Common myeloid progenitor, CD34-positive (primary cell): ENCODE data around the gene RNU7-1.

ENCODE experiments used
- CTCF ChIA-PET: fragments of 350-600 bp; sonication (Branson Sonifier 250); formaldehyde crosslinking; loops from one replicate; lab custom pipeline; 2021; ENCODE audit warnings: antibody characterized with exemption; lab: Charles Lee
- POLR2A ChIA-PET: fragments of 350-600 bp; sonication (Branson Sonifier 250); formaldehyde crosslinking; loops from one replicate; lab custom pipeline; 2021; ENCODE audit warnings: antibody characterized with exemption; lab: Charles Lee
- DNase-seq, 3 donors: peaks; one replicate each; pipeline versions ENCODE4 v3.0.0 to v3.0.0-alpha.2; 2013
- H3K27ac ChIP-seq, 2 experiments: 1 replicate in 1 of 2; 2 replicates in 1 of 2; pipeline ENCODE4 v1.7.0; 2013; ENCODE audit warnings: inconsistent platforms in 2 of 2, low read length in 2 of 2, mild to moderate bottlenecking in 2 of 2, low read depth in 1 of 2, moderate library complexity in 1 of 2; ENCODE audit not compliant: severe bottlenecking in 2 of 2, insufficient read depth in 1 of 2, poor library complexity in 1 of 2
- H3K27me3 ChIP-seq, 5 experiments: replicated peaks in 2 of 5; 1 replicate in 3 of 5; 2 replicates in 2 of 5; pipeline versions ENCODE4 v1.6.1 to v1.7.0; 2013; ENCODE audit warnings: low read length in 4 of 5, mild to moderate bottlenecking in 2 of 5, moderate library complexity in 2 of 5, inconsistent platforms in 1 of 5; ENCODE audit not compliant: insufficient read depth in 5 of 5, control insufficient read depth in 4 of 5
- H3K36me3 ChIP-seq, 4 experiments: 1 replicate in 2 of 4; 2 replicates in 2 of 4; pipeline versions ENCODE4 v1.6.1 to v1.7.0; 2013; ENCODE audit warnings: low read length in 3 of 4, control low read depth in 1 of 4, mild to moderate bottlenecking in 1 of 4; ENCODE audit not compliant: control insufficient read depth in 4 of 4, insufficient read depth in 4 of 4
- H3K4me1 ChIP-seq, 4 experiments: 1 replicate in 3 of 4; 2 replicates in 1 of 4; pipeline versions ENCODE4 v1.6.1 to v1.7.1; 2013; ENCODE audit warnings: low read length in 3 of 4, mild to moderate bottlenecking in 3 of 4, control low read depth in 1 of 4, inconsistent platforms in 1 of 4, moderate library complexity in 1 of 4; ENCODE audit not compliant: control insufficient read depth in 4 of 4, insufficient read depth in 4 of 4; ENCODE audit errors: control extremely low read depth in 1 of 4
- H3K4me3 ChIP-seq, 7 experiments: 1 replicate in 4 of 7; 2 replicates in 3 of 7; pipeline versions ENCODE4 v1.5.1 to v1.7.0; 2013; ENCODE audit warnings: mild to moderate bottlenecking in 7 of 7, low read length in 6 of 7, moderate library complexity in 6 of 7, inconsistent platforms in 2 of 7, low read depth in 2 of 7, control low read depth in 1 of 7; ENCODE audit not compliant: insufficient read depth in 4 of 7, control insufficient read depth in 1 of 7; ENCODE audit errors: extremely low read depth in 1 of 7
- H3K9me3 ChIP-seq, 5 experiments: 1 replicate in 4 of 5; 2 replicates in 1 of 5; pipeline versions ENCODE4 v1.6.1 to v1.7.1; 2013; ENCODE audit warnings: low read length in 4 of 5, mild to moderate bottlenecking in 2 of 5, inconsistent platforms in 1 of 5, low read depth in 1 of 5, moderate library complexity in 1 of 5; ENCODE audit not compliant: control insufficient read depth in 4 of 5, insufficient read depth in 2 of 5; ENCODE audit errors: control extremely low read depth in 1 of 5
- WGBS: methylation state at CpG from one replicate; pipeline ENCODE4 v1.1.5; 2013; ENCODE audit not compliant: insufficient coverage; 5-methylcytosine and 5-hydroxymethylcytosine counted together

Gene RNU7-1

DNA sequence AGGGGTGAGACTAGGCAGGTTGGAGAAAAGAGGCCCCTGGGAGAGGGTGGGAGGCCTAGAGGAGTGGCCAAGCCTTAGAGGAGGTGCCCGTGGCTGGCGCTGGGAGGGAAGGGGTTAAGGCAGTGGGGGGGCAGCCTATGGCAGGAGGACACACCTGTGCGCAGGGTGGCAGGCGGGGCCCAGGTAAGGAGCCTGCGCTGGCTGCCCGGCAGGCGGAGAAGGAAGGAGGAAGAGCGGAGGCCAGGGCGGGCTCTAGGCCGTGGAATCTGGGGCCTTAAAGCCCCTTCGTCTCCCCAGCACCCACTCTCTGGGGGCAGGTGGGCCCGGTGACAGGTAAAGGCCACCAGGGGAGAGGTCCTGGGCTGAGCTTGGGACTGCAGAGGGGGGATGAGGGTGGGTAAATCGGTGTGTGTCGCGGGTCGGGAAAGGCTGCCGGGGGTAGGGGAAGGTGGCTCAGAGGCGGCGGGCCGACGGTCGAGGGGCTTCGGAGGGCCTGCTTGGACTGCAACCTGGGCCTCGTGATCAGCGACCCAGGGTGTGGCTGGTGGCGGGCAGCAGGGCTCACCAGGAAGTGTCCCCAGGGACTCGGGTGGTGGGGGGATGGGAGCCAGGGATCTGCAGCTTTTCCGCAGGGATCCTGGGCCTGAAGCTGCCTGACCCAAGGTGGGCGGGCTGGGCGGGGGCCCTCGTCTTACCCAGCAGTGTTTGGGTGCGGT is 19.6 kb downstream of the RNU7-1 start:
- Histone ChIP-seq H3K36me3 (peaks cover 16 to 69% (median 35%) of the 10 kb centered on the region in 4 experiments), H3K27me3 (no peaks in the 10 kb centered on the region), H3K4me1 (peaks cover 5 to 68% (median 59%) of the 10 kb centered on the region in 4 experiments), H3K27ac (peak overlapping the region in 1 of 2 experiments; percentile 73), H3K9me3 (no peaks in the 10 kb centered on the region), H3K4me3 (no peak overlapping the region)
- POLR2A ChIA-PET, result interaction anchor here (2.8 to 3.9 kb wide), 2 partner anchors 19 kb away, joined by 42 read pairs; partner anchors contain the start of genes C12orf57 and RNU7-1
- WGBS, result 90% methylated on average over 14 of the region's 32 CpGs
- DNase-seq, result no peak
- CTCF ChIA-PET, result interaction anchor here (1.5 to 13.5 kb wide), 7 partner anchors 9 to 148 kb away, joined by 5 to 441 read pairs (median 12); partner anchors contain the start of genes C12orf57, PTPN6, RNU7-1 and SPSB2

DNA sequence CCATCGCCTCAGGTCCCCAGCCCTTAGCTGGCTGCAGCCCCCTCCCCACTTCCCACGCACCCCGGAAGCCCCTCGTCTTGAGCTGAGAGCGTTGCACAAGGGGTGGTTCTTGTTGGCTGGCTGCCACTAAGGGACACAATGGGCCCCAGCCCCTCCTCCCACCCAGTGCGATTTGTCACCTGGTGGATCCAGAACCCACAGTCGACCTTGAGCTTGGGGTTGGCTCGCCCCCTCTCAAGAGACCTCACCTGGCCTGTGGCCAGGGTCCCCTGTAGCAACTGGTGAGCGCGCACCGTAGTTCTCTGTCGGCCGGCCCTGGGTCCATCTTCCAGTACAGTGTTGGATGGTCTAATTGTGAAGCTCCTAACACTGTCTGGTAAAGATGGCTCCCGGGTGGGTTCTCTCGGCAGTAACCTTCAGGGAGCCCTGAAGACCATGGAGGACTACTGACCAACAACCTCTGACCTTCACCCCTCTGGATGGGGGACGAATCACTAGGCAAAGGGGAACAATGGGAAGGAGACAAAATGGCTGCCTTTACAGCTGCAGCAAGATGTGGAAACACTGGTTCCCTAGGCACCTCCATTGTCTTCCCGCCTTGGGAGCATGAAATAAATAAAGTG is 20.3 kb downstream of the RNU7-1 start:
- H3K27ac ChIP-seq, result peak overlapping the region in 1 of 2 experiments; percentile 8
- POLR2A ChIA-PET, result interaction anchor here (3.9 kb wide), 1 partner anchor 19 kb away, joined by 42 read pairs; the partner anchor contains the start of genes C12orf57 and RNU7-1
- no peak overlapping the region for H3K4me3 ChIP-seq
- CTCF ChIA-PET, result interaction anchor here (1.0 to 13.5 kb wide), 14 partner anchors 8 to 148 kb away, joined by 3 to 441 read pairs (median 6); partner anchors contain the start of genes C12orf57, PTPN6, RNU7-1 and SPSB2
- peaks cover 2 to 66% (median 54%) of the 10 kb centered on the region in 4 experiments for H3K4me1 ChIP-seq
- H3K27me3 ChIP-seq, result no peaks in the 10 kb centered on the region
- DNase-seq, result no peak
- WGBS, result 91% methylated on average over 15 of the region's 17 CpGs
- H3K36me3 ChIP-seq, result peaks cover 15 to 69% (median 40%) of the 10 kb centered on the region in 4 experiments
- no peaks in the 10 kb centered on the region for H3K9me3 ChIP-seq

DNA sequence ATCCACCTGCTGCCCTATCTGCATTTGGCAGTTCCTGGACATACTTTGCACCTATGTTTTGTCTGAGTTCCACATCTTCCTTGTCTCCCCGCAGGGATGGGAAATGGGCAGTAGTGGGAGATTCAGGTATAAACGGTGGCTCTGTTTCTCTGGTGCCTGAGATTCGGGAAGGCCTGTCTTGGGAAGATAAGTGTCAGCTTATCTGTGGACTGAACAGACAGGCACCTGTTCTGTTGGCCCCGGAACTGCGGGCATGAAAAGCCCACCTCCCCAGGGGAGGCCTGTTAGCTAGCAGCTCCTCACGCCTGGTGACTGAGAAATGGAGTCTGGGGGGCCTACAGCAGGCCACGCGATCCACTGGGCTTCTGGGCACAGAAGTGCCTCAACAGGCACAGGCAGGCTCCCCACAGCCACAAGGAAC is 21.0 kb downstream of the RNU7-1 start:
- Histone ChIP-seq H3K36me3 (peaks cover 16 to 70% (median 40%) of the 10 kb centered on the region in 4 experiments), H3K4me3 (no peak overlapping the region), H3K4me1 (peaks cover 2 to 66% (median 53%) of the 10 kb centered on the region in 4 experiments), H3K27me3 (no peaks in the 10 kb centered on the region), H3K27ac (peak overlapping the region in 1 of 2 experiments; percentile 50), H3K9me3 (no peaks in the 10 kb centered on the region)
- DNase-seq, result no peak
- POLR2A ChIA-PET, result interaction anchor here (3.9 kb wide), 1 partner anchor 20 kb away, joined by 42 read pairs; the partner anchor contains the start of genes C12orf57 and RNU7-1
- CTCF ChIA-PET, result interaction anchor here (1.0 to 13.5 kb wide), 14 partner anchors 9 to 147 kb away, joined by 3 to 441 read pairs (median 5); partner anchors contain the start of genes C12orf57, PTPN6 and RNU7-1
- 73% methylated on average over 7 of the region's 8 CpGs for WGBS

DNA sequence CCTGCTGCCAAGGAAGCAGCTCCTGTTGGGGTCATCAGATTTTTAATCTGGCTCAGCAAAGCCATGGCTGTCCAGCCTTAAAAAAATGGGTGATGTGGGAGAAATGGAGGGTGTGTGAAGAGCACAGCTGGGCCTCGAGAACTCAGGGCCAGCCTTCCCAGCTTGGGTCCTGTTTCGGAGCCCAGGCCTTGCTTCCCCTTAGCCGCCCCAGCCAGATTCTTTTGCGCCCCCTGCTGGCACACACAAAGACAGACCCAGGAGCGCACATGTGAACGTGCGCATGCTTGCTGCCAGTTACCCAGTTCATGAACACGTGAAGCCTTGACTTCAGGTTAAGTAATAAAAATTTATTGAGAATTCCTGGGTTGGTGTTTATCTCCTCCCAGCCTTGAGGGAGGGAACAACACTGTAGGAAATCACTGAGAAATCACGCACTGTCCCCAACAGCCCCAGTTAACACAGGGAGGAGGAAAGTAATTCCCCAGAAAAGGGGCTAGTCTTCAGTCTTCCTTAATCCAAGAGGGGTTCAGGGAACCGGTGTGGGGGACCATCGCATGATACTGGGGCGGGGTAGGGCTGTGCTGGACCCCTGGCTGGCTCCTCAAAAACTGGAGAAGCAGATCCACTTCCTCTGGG is 21.5 kb downstream of the RNU7-1 start:
- no peaks in the 10 kb centered on the region for H3K27me3 ChIP-seq

DNA sequence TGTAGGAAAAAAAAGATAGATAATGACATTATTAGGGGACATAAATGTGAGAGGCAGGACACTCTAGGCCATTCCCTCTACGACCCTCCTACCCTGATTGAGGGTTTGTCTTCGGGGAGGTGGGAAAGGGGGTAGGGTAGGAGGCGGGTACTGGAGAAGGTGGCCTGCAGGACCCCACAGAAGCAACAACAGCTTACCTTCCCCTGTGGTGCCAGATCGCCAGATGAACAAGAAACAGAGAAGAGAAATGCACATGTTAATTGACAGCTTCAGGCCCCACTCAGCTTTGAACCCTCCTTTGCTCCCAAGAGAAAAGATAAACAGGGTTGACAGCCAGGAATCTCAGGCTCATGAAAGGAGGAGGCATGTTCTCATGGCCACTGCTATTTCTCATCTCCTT is 22.1 kb downstream of the RNU7-1 start:
- no peaks in the 10 kb centered on the region for H3K9me3 ChIP-seq
- no peak for DNase-seq
- ChIA-PET POLR2A (interaction anchor here (3.9 kb wide), 1 partner anchor 21 kb away, joined by 42 read pairs; the partner anchor contains the start of genes C12orf57 and RNU7-1), CTCF (interaction anchor here (0.7 to 13.5 kb wide), 12 partner anchors 10 to 179 kb away, joined by 3 to 441 read pairs (median 4); partner anchors contain the start of genes C12orf57, C1R, PTPN6 and RNU7-1)
- WGBS, result 88% methylated on average over 3 of the region's 4 CpGs
- H3K27ac ChIP-seq, result no peak overlapping the region
- H3K36me3 ChIP-seq, result peaks cover 14 to 59% (median 31%) of the 10 kb centered on the region in 4 experiments
- peaks cover 2 to 58% (median 49%) of the 10 kb centered on the region in 4 experiments for H3K4me1 ChIP-seq
- H3K27me3 ChIP-seq, result no peaks in the 10 kb centered on the region
- H3K4me3 ChIP-seq, result no peak overlapping the region

More for the DNA sequence above, 21.5 kb downstream of the RNU7-1 start:
- Histone ChIP-seq H3K9me3 (no peaks in the 10 kb centered on the region), H3K36me3 (peaks cover 16 to 65% (median 36%) of the 10 kb centered on the region in 4 experiments), H3K4me3 (no peak overlapping the region), H3K27ac (peak overlapping the region in 1 of 2 experiments; percentile 50), H3K4me1 (peaks cover 2 to 64% (median 54%) of the 10 kb centered on the region in 4 experiments)
- WGBS, result 40% methylated on average over 8 of the region's 12 CpGs
- ChIA-PET POLR2A (interaction anchor here (3.9 kb wide), 1 partner anchor 20 kb away, joined by 42 read pairs; the partner anchor contains the start of genes C12orf57 and RNU7-1), CTCF (interaction anchor here (0.7 to 13.5 kb wide), 18 partner anchors 9 to 180 kb away, joined by 3 to 441 read pairs (median 5); partner anchors contain the start of genes C12orf57, PTPN6, RNU7-1 and SPSB2)
- DNase-seq, result peak; percentile 89 to 94 (median 91)

DNA sequence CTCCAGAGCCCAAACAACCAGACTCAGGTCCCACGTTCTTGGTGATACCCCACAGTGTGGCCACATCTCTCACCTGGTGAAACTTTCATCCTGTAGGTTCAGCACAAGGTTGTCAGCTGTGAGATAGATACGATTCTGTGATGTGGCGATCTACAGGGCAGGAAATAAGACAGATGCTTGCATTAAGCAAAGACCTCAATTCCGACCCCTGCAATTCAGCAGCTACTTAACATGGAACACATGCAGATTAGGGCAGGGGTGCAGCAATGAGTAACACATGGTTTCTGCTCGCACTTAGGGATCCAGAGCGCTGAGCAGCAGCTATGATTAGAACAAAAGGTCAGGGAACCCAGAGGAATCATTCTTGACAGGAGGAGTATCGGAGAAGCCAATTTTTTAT is 22.7 kb downstream of the RNU7-1 start:
- Histone ChIP-seq H3K27ac (no peak overlapping the region), H3K27me3 (no peaks in the 10 kb centered on the region), H3K4me1 (peaks cover 2 to 52% (median 43%) of the 10 kb centered on the region in 4 experiments), H3K36me3 (peaks cover 13 to 53% (median 28%) of the 10 kb centered on the region in 4 experiments), H3K9me3 (no peaks in the 10 kb centered on the region), H3K4me3 (no peak overlapping the region)
- no peak for DNase-seq
- POLR2A ChIA-PET, result interaction anchor here (0.6 to 3.9 kb wide), 2 partner anchors 22 to 161 kb away, joined by 5 to 42 read pairs; partner anchors contain the start of genes C12orf57 and RNU7-1
- CTCF ChIA-PET, result interaction anchor here (0.5 to 13.5 kb wide), 13 partner anchors 9 to 179 kb away, joined by 3 to 441 read pairs (median 3); partner anchors contain the start of genes C12orf57, C1R, PTPN6 and RNU7-1
- 96% methylated on average over 7 of the region's 7 CpGs for WGBS
